ENCODE data around the gene CIT. TPM values are rescaled to one million over a fixed set of nuclear protein-coding genes. Genes with fewer than 3 reads are reported as not detected.
"Not testable (repeated sequence)": the region's sequence is repeated elsewhere in the genome, so short reads cannot be mapped to it uniquely, and the experiment has no call there.

CIT gene
- total RNA-seq, 1 experiment from 2014 or later = 58.9 TPM

DNA sequence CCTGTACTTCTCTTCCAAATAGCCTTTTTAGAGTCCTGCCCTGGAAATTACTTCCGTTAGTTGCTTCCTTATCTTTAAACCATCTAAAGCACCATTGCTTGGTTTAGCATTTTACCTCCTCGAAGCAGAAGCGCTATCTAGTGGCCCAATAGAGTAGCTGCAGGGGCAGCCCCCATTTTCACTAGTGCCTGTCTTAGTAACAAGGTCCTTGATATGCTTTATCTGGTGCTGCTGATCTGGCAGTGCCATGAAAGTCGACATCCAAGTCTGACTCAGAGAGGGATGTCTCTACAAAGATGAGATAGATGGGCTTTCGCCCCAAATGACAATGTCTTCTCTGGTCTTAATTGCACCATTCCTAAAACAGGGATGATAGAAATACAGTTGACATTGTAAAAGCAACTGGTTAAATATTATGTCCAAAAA, 25.0 kb upstream of the CIT start:
- H3K4me3 ChIP-seq (ENCODE audit: low read length) = no peak overlapping the region
- H3K27ac ChIP-seq (ENCODE audit: low read length) = no peak overlapping the region
- H3F3A ChIP-seq (ENCODE audit: low read length, unreplicated experiment) = no peaks in the 10 kb centered on the region
- peak; percentile 84 for DNase-seq
- H3K9me3 ChIP-seq (ENCODE audit: low read length) = no peaks in the 10 kb centered on the region
- peak; percentile 96 for ATAC-seq
- no peaks in the 10 kb centered on the region for H3K36me3 ChIP-seq (ENCODE audit: low read depth, low read length)
- no peaks in the 10 kb centered on the region for H3K9me2 ChIP-seq (replicated peaks; ENCODE audit: low read length)
- intact Hi-C loops (cut with micrococcal nuclease) = loop anchor here (1.0 to 5.0 kb wide), 5 partner anchors 94 to 245 kb away; no protein-coding TSS in a partner anchor
- ChIA-PET POLR2A (ENCODE audit: unreplicated experiment) (no interaction called here), CTCF (interaction anchor here (0.5 to 1.0 kb wide), 3 partner anchors 96 to 250 kb away, joined by 3 to 4 read pairs (median 3); no protein-coding TSS in a partner anchor)
- H3K4me2 ChIP-seq (ENCODE audit: low read length) = no peak overlapping the region
- no peaks in the 10 kb centered on the region for H4K20me1 ChIP-seq (ENCODE audit: low read length)
- H3K79me2 ChIP-seq (ENCODE audit: low read length) = no peaks in the 10 kb centered on the region
- H3K4me1 ChIP-seq (ENCODE audit: insufficient read depth, low read length) = no peaks in the 10 kb centered on the region
- BruUV-seq (replicated peaks) = no TSS peak
- H2AFZ ChIP-seq (ENCODE audit: low read length) = 0 out of 2 replicates have a peak overlapping the region, but pooled peaks have one; percentile 8
- H3K27me3 ChIP-seq (ENCODE audit: low read length) = no peaks in the 10 kb centered on the region
- H3K9ac ChIP-seq (ENCODE audit: low read length) = no peak overlapping the region
- TF ChIP-seq, protein P1, sequence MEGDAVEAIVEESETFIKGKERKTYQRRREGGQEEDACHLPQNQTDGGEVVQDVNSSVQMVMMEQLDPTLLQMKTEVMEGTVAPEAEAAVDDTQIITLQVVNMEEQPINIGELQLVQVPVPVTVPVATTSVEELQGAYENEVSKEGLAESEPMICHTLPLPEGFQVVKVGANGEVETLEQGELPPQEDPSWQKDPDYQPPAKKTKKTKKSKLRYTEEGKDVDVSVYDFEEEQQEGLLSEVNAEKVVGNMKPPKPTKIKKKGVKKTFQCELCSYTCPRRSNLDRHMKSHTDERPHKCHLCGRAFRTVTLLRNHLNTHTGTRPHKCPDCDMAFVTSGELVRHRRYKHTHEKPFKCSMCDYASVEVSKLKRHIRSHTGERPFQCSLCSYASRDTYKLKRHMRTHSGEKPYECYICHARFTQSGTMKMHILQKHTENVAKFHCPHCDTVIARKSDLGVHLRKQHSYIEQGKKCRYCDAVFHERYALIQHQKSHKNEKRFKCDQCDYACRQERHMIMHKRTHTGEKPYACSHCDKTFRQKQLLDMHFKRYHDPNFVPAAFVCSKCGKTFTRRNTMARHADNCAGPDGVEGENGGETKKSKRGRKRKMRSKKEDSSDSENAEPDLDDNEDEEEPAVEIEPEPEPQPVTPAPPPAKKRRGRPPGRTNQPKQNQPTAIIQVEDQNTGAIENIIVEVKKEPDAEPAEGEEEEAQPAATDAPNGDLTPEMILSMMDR (conservative IDR thresholded peaks at IDR 0.05; ENCODE audit: low read depth, low read length) = peak; percentile 95
- TF ChIP-seq EZH2 (IDR thresholded peaks at IDR 0.05; ENCODE audit: low read length, unreplicated experiment) = no peak
- no peak for TF ChIP-seq EZH2phosphoT487 (IDR thresholded peaks at IDR 0.05; ENCODE audit: borderline replicate concordance, low read length)

DNA sequence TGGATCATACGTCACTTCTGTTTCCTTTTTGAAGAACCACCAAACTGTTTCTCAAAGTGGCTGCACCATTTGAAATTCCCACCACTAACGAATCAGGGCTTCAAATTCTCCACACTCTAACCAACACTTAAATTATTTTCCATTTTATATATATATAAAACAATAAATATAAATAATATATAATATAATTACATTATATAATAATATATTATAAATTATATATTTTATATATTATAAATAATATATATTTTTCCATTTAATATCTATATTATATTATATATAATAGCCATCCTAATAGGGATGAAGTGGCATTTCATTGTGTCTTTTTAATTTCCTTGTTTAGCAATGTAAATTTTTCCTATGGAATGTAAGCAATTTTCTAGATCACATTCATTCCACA, 24.6 kb upstream of the CIT start:
- no peak overlapping the region for H3K9ac ChIP-seq (ENCODE audit: low read length)
- ChIA-PET POLR2A (ENCODE audit: unreplicated experiment) (no interaction called here), CTCF (interaction anchor here (1.0 kb wide), 1 partner anchor 207 kb away, joined by 3 read pairs; no protein-coding TSS in a partner anchor)
- TF ChIP-seq EZH2phosphoT487 (IDR thresholded peaks at IDR 0.05; ENCODE audit: borderline replicate concordance, low read length) (no peak), EZH2 (IDR thresholded peaks at IDR 0.05; ENCODE audit: low read length, unreplicated experiment) (no peak)
- TF ChIP-seq, protein P1 (conservative IDR thresholded peaks at IDR 0.05; ENCODE audit: low read depth, low read length) = no peak
- no peaks in the 10 kb centered on the region for H3K27me3 ChIP-seq (ENCODE audit: low read length)
- no peak overlapping the region for H3K4me3 ChIP-seq (ENCODE audit: low read length)
- H3K4me2 ChIP-seq (ENCODE audit: low read length) = no peak overlapping the region
- no TSS peak for BruUV-seq (replicated peaks)
- H4K20me1 ChIP-seq (ENCODE audit: low read length) = no peaks in the 10 kb centered on the region
- no peaks in the 10 kb centered on the region for H3K9me2 ChIP-seq (replicated peaks; ENCODE audit: low read length)
- DNase-seq (no peak), ATAC-seq (no peak)
- no peaks in the 10 kb centered on the region for H3K79me2 ChIP-seq (ENCODE audit: low read length)
- no peaks in the 10 kb centered on the region for H3K36me3 ChIP-seq (ENCODE audit: low read depth, low read length)
- H3K27ac ChIP-seq (ENCODE audit: low read length) = no peak overlapping the region
- H3K9me3 ChIP-seq (ENCODE audit: low read length) = no peaks in the 10 kb centered on the region
- intact Hi-C loops (cut with micrococcal nuclease) = loop anchor here (1.0 to 5.0 kb wide), 5 partner anchors 93 to 244 kb away; no protein-coding TSS in a partner anchor
- no peak overlapping the region for H2AFZ ChIP-seq (ENCODE audit: low read length)
- H3K4me1 ChIP-seq (ENCODE audit: insufficient read depth, low read length) = no peaks in the 10 kb centered on the region
- H3F3A ChIP-seq (ENCODE audit: low read length, unreplicated experiment) = no peaks in the 10 kb centered on the region

DNA sequence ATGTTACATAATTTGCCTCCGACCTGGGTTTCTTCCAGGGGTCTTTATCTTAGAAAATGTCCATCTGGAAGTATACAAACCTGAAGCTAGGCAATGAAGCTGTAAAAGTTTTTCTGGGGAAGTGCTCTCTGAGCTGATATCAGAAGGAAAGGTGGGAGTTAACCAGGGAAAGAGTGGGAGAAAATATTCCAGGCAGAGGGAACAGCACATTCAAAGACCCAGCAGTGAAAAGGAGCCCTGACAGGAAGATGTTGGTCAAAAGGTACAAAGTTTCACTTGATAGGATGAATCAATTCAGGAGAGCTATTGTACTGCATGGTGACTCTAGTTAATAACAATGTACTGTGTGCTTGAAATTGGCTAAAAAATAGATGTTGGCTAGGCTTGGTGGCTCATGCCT, 17.8 kb upstream of the CIT start:
- Histone ChIP-seq H3K4me2 (ENCODE audit: low read length) (no peak overlapping the region), H3K79me2 (ENCODE audit: low read length) (no peaks in the 10 kb centered on the region), H3F3A (ENCODE audit: low read length, unreplicated experiment) (no peaks in the 10 kb centered on the region), H3K4me3 (ENCODE audit: low read length) (no peak overlapping the region), H3K9me3 (ENCODE audit: low read length) (no peaks in the 10 kb centered on the region), H3K9ac (ENCODE audit: low read length) (no peak overlapping the region), H3K9me2 (replicated peaks; ENCODE audit: low read length) (no peaks in the 10 kb centered on the region; the same call in 1 of the 2 replicates), H3K27ac (ENCODE audit: low read length) (no peak overlapping the region), H3K27me3 (ENCODE audit: low read length) (no peaks in the 10 kb centered on the region), H3K36me3 (ENCODE audit: low read depth, low read length) (no peaks in the 10 kb centered on the region), H2AFZ (ENCODE audit: low read length) (peak overlapping the region; percentile 16; the same call in 1 of the 2 replicates), H4K20me1 (ENCODE audit: low read length) (no peaks in the 10 kb centered on the region), H3K4me1 (ENCODE audit: insufficient read depth, low read length) (peaks cover 5% of the 10 kb centered on the region)
- intact Hi-C loops (cut with micrococcal nuclease) = no loop called here
- no TSS peak for BruUV-seq (replicated peaks)
- ChIA-PET CTCF (interaction anchor here (0.6 kb wide), 1 partner anchor 24 kb away, joined by 12 read pairs; no protein-coding TSS in a partner anchor), POLR2A (ENCODE audit: unreplicated experiment) (no interaction called here)
- ATAC-seq (no peak), DNase-seq (no peak)
- TF ChIP-seq EZH2phosphoT487 (IDR thresholded peaks at IDR 0.05; ENCODE audit: borderline replicate concordance, low read length) = no peak
- TF ChIP-seq, protein P1 (conservative IDR thresholded peaks at IDR 0.05; ENCODE audit: low read depth, low read length) = no peak
- no peak for TF ChIP-seq EZH2 (IDR thresholded peaks at IDR 0.05; ENCODE audit: low read length, unreplicated experiment)

DNA sequence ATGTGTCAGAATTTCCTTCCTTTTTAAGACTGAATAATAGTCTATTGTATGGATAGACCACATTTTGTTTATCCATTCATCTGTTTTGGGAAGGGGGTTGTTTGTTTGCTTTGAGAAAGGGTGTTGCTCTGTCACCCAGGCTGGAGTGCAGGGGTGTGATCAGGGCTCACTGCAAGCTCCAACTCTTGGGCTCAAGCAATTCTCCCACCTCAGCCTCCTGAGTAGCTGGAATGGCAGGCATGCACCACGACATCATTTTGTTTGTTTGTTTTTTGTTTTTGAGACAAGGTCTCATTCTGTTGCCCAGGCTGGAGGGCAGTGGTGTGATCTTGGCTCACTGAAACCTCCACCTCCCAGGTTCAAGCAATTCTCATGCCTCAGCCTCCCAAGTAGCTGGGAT, 15.5 kb upstream of the CIT start:
- not testable (repeated sequence) for BruUV-seq (replicated peaks)

More for the DNA sequence above, 15.5 kb upstream of the CIT start:
- CTCF ChIA-PET; H3K79me2 ChIP-seq (ENCODE audit: low read length); H4K20me1 ChIP-seq (ENCODE audit: low read length); ATAC-seq; H3K27me3 ChIP-seq (ENCODE audit: low read length); intact Hi-C loops (cut with micrococcal nuclease); H3K27ac ChIP-seq (ENCODE audit: low read length); DNase-seq; H3K9ac ChIP-seq (ENCODE audit: low read length); H3K9me3 ChIP-seq (ENCODE audit: low read length); H3F3A ChIP-seq (ENCODE audit: low read length, unreplicated experiment); H3K36me3 ChIP-seq (ENCODE audit: low read depth, low read length); H3K4me3 ChIP-seq (ENCODE audit: low read length); H3K4me1 ChIP-seq (ENCODE audit: insufficient read depth, low read length); H3K4me2 ChIP-seq (ENCODE audit: low read length); H2AFZ ChIP-seq (ENCODE audit: low read length); H3K9me2 ChIP-seq (replicated peaks; ENCODE audit: low read length): not testable (repeated sequence)
- POLR2A ChIA-PET (ENCODE audit: unreplicated experiment) = interaction anchor here (0.5 kb wide), 1 partner anchor 60 kb away, joined by 4 read pairs; no protein-coding TSS in a partner anchor
